Liver (tissue), 9 donors: ENCODE results near the gene C12orf54. TPM values are rescaled to one million over a fixed set of nuclear protein-coding genes. Genes with fewer than 3 reads are reported as not detected.

Experiments
- DNase-seq: peaks from one replicate; pipeline ENCODE4 v3.0.0-alpha.2; 2017; ENCODE audit warnings: low spot score
- H3K27ac ChIP-seq, 2 donors: one replicate each; pipeline ENCODE4 v1.7.0; 2013; ENCODE audit warnings: inconsistent platforms in 2 of 2, low read length in 2 of 2, control low read depth in 1 of 2, low read depth in 1 of 2, mild to moderate bottlenecking in 1 of 2
- H3K27me3 ChIP-seq, 4 donors: one replicate each; pipeline versions ENCODE4 v1.6.1 to v1.7.0; 2013; ENCODE audit warnings: low read length in 3 of 4, inconsistent platforms in 1 of 4, mild to moderate bottlenecking in 1 of 4, moderate library complexity in 1 of 4; ENCODE audit not compliant: control insufficient read depth in 4 of 4, insufficient read depth in 4 of 4
- H3K36me3 ChIP-seq, 4 donors: one replicate each; pipeline versions ENCODE4 v1.6.1 to v1.7.0; 2013; ENCODE audit warnings: low read length in 3 of 4, mild to moderate bottlenecking in 3 of 4, low read depth in 1 of 4, moderate library complexity in 1 of 4; ENCODE audit not compliant: control insufficient read depth in 4 of 4, insufficient read depth in 3 of 4
- H3K4me1 ChIP-seq, 4 donors: one replicate each; pipeline versions ENCODE4 v1.6.1 to v1.7.0; 2013; ENCODE audit warnings: low read length in 3 of 4, mild to moderate bottlenecking in 3 of 4, moderate library complexity in 1 of 4; ENCODE audit not compliant: control insufficient read depth in 4 of 4, insufficient read depth in 4 of 4
- H3K4me3 ChIP-seq, 3 donors: one replicate each; pipeline versions ENCODE4 v1.6.1 to v1.7.0; 2013; ENCODE audit warnings: low read length in 3 of 3, control low read depth in 1 of 3, low read depth in 1 of 3, mild to moderate bottlenecking in 1 of 3
- H3K9ac ChIP-seq, 2 donors: one replicate each; pipeline ENCODE4 v1.7.0; 2013; ENCODE audit warnings: low read length in 2 of 2, mild to moderate bottlenecking in 2 of 2, moderate library complexity in 2 of 2, control low read depth in 1 of 2, low read depth in 1 of 2
- H3K9me3 ChIP-seq, 4 donors: one replicate each; pipeline versions ENCODE4 v1.6.1 to v1.7.0; 2013; ENCODE audit warnings: low read length in 3 of 4; ENCODE audit not compliant: control insufficient read depth in 4 of 4
- GABPA ChIP-seq, 2 donors: IDR thresholded peaks in 1 of 2; conservative IDR thresholded peaks in 1 of 2; 2 replicates each; pipeline ENCODE4 v1.6.1; 2016; ENCODE audit warnings: antibody characterized with exemption in 2 of 2, mild to moderate bottlenecking in 1 of 2, moderate library complexity in 1 of 2
- HNF4A ChIP-seq, 2 donors: conservative IDR thresholded peaks; 2 replicates each; pipeline ENCODE4 v1.6.1; 2016; ENCODE audit warnings: antibody characterized with exemption in 2 of 2, mild to moderate bottlenecking in 2 of 2
- NR2F2 ChIP-seq: IDR thresholded peaks from 2 replicates; pipeline ENCODE4 v1.6.1; 2016; ENCODE audit warnings: antibody characterized with exemption
- RAD21 ChIP-seq, 2 donors: IDR thresholded peaks; 2 replicates each; pipeline ENCODE4 v1.6.1; 2016; ENCODE audit warnings: antibody characterized with exemption in 2 of 2, mild to moderate bottlenecking in 2 of 2
- TAF1 ChIP-seq: conservative IDR thresholded peaks from 2 replicates; pipeline ENCODE4 v1.6.1; 2016; ENCODE audit warnings: antibody characterized with exemption, mild to moderate bottlenecking
- YY1 ChIP-seq: IDR thresholded peaks from 2 replicates; pipeline ENCODE4 v1.6.1; 2016; ENCODE audit warnings: antibody characterized with exemption, mild to moderate bottlenecking
- WGBS: extraction: QIAGEN DNeasy Blood & Tissue Kit; methylation state at CpG from one replicate; pipeline ENCODE4 v1.1.7; 2013; 5-methylcytosine and 5-hydroxymethylcytosine counted together
- polyA plus RNA-seq, 2 donors: library from polyadenylated mRNA; stranded (reverse) in 1 of 2; unstranded in 1 of 2; fragments of 200-250 nt in 1 of 2; fragments of >200 nt in 1 of 2; fragmentation: Nextera tagmentation in 1 of 2; extraction: Ambion mirVana in 1 of 2; gene quantifications; one replicate each; pipeline versions ENCODE4 v1.2.1 to v1.2.3, GENCODE V29; 2013 to 2015
- total RNA-seq, 2 donors: library from RNA; depleted of rRNA; stranded (reverse); fragments of >200 nt; gene quantifications; one replicate each; pipeline ENCODE4 v1.2.3, GENCODE V29; 2014
- TF ChIP-seq, protein P1 (sequence below): IDR thresholded peaks from 2 replicates; pipeline ENCODE4 v1.6.1; 2016; ENCODE audit warnings: antibody characterized with exemption
- TF ChIP-seq, protein P2 (sequence below): IDR thresholded peaks from 2 replicates; pipeline ENCODE4 v1.6.1; 2016; ENCODE audit warnings: antibody characterized with exemption, mild to moderate bottlenecking
- TF ChIP-seq, protein P3 (sequence below): IDR thresholded peaks from 2 replicates; pipeline ENCODE4 v1.6.1; 2016; ENCODE audit warnings: antibody characterized with exemption
- TF ChIP-seq, protein P4 (sequence below): fragments of 150-350 bp; IDR thresholded peaks from 2 replicates; pipeline ENCODE4 v1.5.1; 2017; ENCODE audit warnings: improper control_type of control experiment, low read depth, low read length; ENCODE audit not compliant: missing input control
- donor health status: healthy.
- donor health status: healthy.
- donor health status: healthy.
- donor health status: healthy.
- donor health status: healthy.

C12orf54 gene
- total and polyA plus RNA-seq, 4 donors: not detected

DNA sequence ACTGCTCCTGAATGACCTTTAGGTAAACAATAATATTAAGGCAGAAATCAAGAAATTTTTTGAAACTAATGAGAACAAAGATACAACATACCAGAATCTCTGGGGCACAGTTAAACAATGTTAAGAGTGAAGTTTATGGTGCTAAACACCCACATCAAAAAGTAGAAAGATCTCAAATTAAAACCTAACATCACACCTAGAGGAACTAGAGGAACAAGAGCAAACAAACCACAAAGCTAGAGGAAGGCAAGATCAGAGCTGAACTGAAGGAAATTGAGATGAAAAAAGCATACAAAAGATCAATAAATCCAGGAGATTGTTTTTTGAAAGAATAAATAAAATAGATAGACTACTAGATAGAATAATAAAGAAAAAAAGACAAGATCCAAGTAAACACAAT, 50.3 kb downstream of the C12orf54 start:
- TF ChIP-seq, protein P1, sequence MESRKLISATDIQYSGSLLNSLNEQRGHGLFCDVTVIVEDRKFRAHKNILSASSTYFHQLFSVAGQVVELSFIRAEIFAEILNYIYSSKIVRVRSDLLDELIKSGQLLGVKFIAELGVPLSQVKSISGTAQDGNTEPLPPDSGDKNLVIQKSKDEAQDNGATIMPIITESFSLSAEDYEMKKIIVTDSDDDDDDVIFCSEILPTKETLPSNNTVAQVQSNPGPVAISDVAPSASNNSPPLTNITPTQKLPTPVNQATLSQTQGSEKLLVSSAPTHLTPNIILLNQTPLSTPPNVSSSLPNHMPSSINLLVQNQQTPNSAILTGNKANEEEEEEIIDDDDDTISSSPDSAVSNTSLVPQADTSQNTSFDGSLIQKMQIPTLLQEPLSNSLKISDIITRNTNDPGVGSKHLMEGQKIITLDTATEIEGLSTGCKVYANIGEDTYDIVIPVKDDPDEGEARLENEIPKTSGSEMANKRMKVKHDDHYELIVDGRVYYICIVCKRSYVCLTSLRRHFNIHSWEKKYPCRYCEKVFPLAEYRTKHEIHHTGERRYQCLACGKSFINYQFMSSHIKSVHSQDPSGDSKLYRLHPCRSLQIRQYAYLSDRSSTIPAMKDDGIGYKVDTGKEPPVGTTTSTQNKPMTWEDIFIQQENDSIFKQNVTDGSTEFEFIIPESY: no peak
- TF ChIP-seq, protein P2, sequence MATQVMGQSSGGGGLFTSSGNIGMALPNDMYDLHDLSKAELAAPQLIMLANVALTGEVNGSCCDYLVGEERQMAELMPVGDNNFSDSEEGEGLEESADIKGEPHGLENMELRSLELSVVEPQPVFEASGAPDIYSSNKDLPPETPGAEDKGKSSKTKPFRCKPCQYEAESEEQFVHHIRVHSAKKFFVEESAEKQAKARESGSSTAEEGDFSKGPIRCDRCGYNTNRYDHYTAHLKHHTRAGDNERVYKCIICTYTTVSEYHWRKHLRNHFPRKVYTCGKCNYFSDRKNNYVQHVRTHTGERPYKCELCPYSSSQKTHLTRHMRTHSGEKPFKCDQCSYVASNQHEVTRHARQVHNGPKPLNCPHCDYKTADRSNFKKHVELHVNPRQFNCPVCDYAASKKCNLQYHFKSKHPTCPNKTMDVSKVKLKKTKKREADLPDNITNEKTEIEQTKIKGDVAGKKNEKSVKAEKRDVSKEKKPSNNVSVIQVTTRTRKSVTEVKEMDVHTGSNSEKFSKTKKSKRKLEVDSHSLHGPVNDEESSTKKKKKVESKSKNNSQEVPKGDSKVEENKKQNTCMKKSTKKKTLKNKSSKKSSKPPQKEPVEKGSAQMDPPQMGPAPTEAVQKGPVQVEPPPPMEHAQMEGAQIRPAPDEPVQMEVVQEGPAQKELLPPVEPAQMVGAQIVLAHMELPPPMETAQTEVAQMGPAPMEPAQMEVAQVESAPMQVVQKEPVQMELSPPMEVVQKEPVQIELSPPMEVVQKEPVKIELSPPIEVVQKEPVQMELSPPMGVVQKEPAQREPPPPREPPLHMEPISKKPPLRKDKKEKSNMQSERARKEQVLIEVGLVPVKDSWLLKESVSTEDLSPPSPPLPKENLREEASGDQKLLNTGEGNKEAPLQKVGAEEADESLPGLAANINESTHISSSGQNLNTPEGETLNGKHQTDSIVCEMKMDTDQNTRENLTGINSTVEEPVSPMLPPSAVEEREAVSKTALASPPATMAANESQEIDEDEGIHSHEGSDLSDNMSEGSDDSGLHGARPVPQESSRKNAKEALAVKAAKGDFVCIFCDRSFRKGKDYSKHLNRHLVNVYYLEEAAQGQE: no peak
- no peak for TF ChIP-seq HNF4A (conservative IDR thresholded peaks at IDR 0.05)
- H3K27me3 ChIP-seq: no peaks in the 10 kb centered on the region
- H3K27ac ChIP-seq: no peak overlapping the region
- H3K4me3 ChIP-seq: no peak overlapping the region
- DNase-seq: no peak
- H3K4me1 ChIP-seq: no peaks in the 10 kb centered on the region
- H3K36me3 ChIP-seq: no peaks in the 10 kb centered on the region
- H3K9ac ChIP-seq: no peak overlapping the region
- no peaks in the 10 kb centered on the region for H3K9me3 ChIP-seq

DNA sequence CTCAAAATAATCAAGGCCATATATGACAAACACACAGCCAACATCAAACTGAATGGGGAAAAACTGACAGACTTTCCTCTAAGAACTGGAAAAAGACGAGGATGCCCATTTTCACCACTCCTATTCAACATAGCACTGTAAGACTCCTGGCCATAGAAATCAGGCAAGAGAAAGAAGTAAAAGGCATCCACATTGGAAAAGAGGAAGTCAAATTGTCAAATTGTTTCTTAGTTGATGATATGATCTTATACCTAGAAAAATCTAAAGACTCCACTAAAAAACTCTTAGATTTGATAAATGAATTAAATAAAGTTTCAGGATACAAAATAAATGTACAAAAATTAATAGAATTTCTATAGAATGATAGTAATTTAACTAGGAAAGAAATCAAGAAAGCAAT, 54.3 kb downstream of the C12orf54 start:
- DNase-seq: no peak
- Histone ChIP-seq H3K27ac (no peak overlapping the region), H3K36me3 (no peaks in the 10 kb centered on the region), H3K4me3 (no peak overlapping the region), H3K4me1 (no peaks in the 10 kb centered on the region), H3K9ac (no peak overlapping the region), H3K9me3 (no peaks in the 10 kb centered on the region), H3K27me3 (no peaks in the 10 kb centered on the region)
- no peak for TF ChIP-seq TAF1
- no peak for TF ChIP-seq HNF4A (conservative IDR thresholded peaks at IDR 0.05)
- TF ChIP-seq NR2F2: no peak
- TF ChIP-seq, protein P3, sequence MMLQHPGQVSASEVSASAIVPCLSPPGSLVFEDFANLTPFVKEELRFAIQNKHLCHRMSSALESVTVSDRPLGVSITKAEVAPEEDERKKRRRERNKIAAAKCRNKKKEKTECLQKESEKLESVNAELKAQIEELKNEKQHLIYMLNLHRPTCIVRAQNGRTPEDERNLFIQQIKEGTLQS: no peak
- TF ChIP-seq YY1: no peak
- 83% methylated on average over 1 of the region's 1 CpG for WGBS

DNA sequence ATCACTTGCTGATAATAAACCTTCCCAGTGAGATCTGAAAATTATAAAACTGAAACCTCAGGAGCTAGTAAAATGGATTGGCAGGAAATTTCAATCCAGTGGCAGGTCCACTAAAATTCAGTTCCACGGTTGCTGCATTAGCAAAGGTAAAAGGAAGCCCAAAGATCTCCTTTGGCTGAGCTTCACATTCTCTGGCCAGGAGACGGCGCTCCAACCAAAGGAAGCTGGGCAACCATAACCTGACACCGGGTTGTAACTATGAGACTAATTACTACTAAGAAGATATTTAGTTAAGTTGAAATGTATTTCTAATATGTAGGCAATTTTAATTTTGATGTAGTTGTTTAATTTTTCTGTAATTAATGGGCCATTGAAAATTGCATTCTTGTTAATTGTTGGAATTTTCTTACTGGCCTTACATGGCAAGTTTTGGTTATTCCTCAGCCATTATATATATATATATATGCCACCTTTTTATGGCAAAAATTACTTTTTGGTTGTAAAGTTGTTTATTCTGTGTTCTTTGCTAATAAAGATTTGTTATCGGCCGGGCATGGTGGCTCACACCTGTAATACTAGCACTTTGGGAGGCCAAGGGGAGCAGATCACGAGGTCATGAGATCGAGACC, 60.1 kb downstream of the C12orf54 start:
- Histone ChIP-seq H3K27ac (no peak overlapping the region), H3K27me3 (peaks cover 0 to 4% (median 0%) of the 10 kb centered on the region in 4 donors), H3K4me1 (no peaks in the 10 kb centered on the region), H3K4me3 (no peak overlapping the region), H3K9me3 (no peaks in the 10 kb centered on the region), H3K36me3 (no peaks in the 10 kb centered on the region), H3K9ac (no peak overlapping the region)
- DNase-seq: peak; percentile 44
- TF ChIP-seq RAD21 (IDR thresholded peaks at IDR 0.05) (peak; percentile 73 to 80), GABPA (IDR thresholded peaks at IDR 0.05 in 1 of 2, conservative IDR thresholded peaks at IDR 0.05 in 1 of 2) (no peak), TAF1 (no peak)
- TF ChIP-seq, protein P4, sequence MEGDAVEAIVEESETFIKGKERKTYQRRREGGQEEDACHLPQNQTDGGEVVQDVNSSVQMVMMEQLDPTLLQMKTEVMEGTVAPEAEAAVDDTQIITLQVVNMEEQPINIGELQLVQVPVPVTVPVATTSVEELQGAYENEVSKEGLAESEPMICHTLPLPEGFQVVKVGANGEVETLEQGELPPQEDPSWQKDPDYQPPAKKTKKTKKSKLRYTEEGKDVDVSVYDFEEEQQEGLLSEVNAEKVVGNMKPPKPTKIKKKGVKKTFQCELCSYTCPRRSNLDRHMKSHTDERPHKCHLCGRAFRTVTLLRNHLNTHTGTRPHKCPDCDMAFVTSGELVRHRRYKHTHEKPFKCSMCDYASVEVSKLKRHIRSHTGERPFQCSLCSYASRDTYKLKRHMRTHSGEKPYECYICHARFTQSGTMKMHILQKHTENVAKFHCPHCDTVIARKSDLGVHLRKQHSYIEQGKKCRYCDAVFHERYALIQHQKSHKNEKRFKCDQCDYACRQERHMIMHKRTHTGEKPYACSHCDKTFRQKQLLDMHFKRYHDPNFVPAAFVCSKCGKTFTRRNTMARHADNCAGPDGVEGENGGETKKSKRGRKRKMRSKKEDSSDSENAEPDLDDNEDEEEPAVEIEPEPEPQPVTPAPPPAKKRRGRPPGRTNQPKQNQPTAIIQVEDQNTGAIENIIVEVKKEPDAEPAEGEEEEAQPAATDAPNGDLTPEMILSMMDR: peak; percentile 45
- 49% methylated on average over 8 of the region's 8 CpGs for WGBS
